HepG2 (cell line): ENCODE data around the gene ASAP2. TPM values are rescaled to one million over a fixed set of nuclear protein-coding genes. Genes with fewer than 3 reads are reported as not detected.

Source experiments
- ARID2 ChIP-seq: sonication (generic); formaldehyde crosslinking; IDR thresholded peaks from 2 replicates; pipeline ENCODE4 v1.8.1; 2022; ENCODE audit warnings: mild to moderate bottlenecking, missing genetic modification reagents, borderline replicate concordance
- ARID5B ChIP-seq: IDR thresholded peaks from 2 replicates; pipeline ENCODE4 v1.4.0; 2020; ENCODE audit warnings: mild to moderate bottlenecking, missing genetic modification reagents
- CHCHD3 ChIP-seq: sonication (generic); formaldehyde crosslinking; IDR thresholded peaks from 2 replicates; pipeline ENCODE4 v1.8.0; 2022; ENCODE audit warnings: mild to moderate bottlenecking, missing genetic modification reagents, moderate library complexity
- CREM ChIP-seq, 2 experiments: sonication (generic) in 1 of 2; formaldehyde crosslinking in 1 of 2; IDR thresholded peaks; 2 replicates each; pipeline versions ENCODE4 v1.4.0 to v1.6.1; 2016 to 2020; ENCODE audit warnings: antibody characterized with exemption in 1 of 2, mild to moderate bottlenecking in 1 of 2, missing genetic modification reagents in 1 of 2
- DMAP1 ChIP-seq: IDR thresholded peaks from 2 replicates; pipeline ENCODE4 v1.6.1; 2016
- FOXK1 ChIP-seq: sonication (generic); formaldehyde crosslinking; IDR thresholded peaks from 2 replicates; pipeline ENCODE4 v1.4.0; 2020; ENCODE audit warnings: low read depth, missing genetic modification reagents, borderline replicate concordance
- HMGA1 ChIP-seq: sonication (generic); formaldehyde crosslinking; conservative IDR thresholded peaks from 2 replicates; pipeline ENCODE4 v1.4.0; 2020; ENCODE audit warnings: missing genetic modification reagents
- ISX ChIP-seq: sonication (generic); formaldehyde crosslinking; conservative IDR thresholded peaks from 2 replicates; pipeline ENCODE4 v1.5.0; 2020; ENCODE audit warnings: missing genetic modification reagents
- MED1 ChIP-seq: sonication (generic); formaldehyde crosslinking; IDR thresholded peaks from 2 replicates; pipeline ENCODE4 v1.4.0; 2020; ENCODE audit warnings: missing genetic modification reagents
- MEIS1 ChIP-seq: sonication (generic); formaldehyde crosslinking; IDR thresholded peaks from 2 replicates; pipeline ENCODE4 v1.9.0; 2021; ENCODE audit warnings: mild to moderate bottlenecking, missing genetic modification reagents, moderate library complexity, borderline replicate concordance
- NONO ChIP-seq, 2 experiments: fragments of 450-650 bp in 1 of 2; sonication (generic) in 1 of 2; formaldehyde crosslinking in 1 of 2; IDR thresholded peaks in 1 of 2; conservative IDR thresholded peaks in 1 of 2; 2 replicates each; pipeline versions ENCODE4 v1.6.1 to v1.8.0; 2017 to 2022; ENCODE audit warnings: mild to moderate bottlenecking in 1 of 2, missing genetic modification reagents in 1 of 2, moderate library complexity in 1 of 2
- RXRB ChIP-seq: IDR thresholded peaks from 2 replicates; pipeline ENCODE4 v1.6.1; 2016; ENCODE audit warnings: borderline replicate concordance, missing genetic modification reagents, missing compliant biosample characterization
- SNRNP70 ChIP-seq: fragments of 200-400 bp; formaldehyde crosslinking; IDR thresholded peaks from 2 replicates; pipeline ENCODE4 v1.6.1; 2017; ENCODE audit warnings: mild to moderate bottlenecking, low read depth, low read length, moderate library complexity
- STAT6 ChIP-seq: sonication (generic); formaldehyde crosslinking; IDR thresholded peaks from 2 replicates; pipeline ENCODE4 v1.4.0; 2020; ENCODE audit warnings: missing genetic modification reagents, mild to moderate bottlenecking, borderline replicate concordance
- TEAD3 ChIP-seq: optimal IDR thresholded peaks from 2 replicates; pipeline ENCODE3; 2016; ENCODE audit warnings: borderline replicate concordance
- TFE3 ChIP-seq: IDR thresholded peaks from 2 replicates; pipeline ENCODE4 v1.6.1; 2016
- TOPORS ChIP-seq: sonication (generic); formaldehyde crosslinking; IDR thresholded peaks from 2 replicates; pipeline ENCODE4 v1.8.0; 2023; ENCODE audit warnings: mild to moderate bottlenecking, missing genetic modification reagents
- ZNF296 ChIP-seq: sonication (generic); formaldehyde crosslinking; conservative IDR thresholded peaks from 2 replicates; pipeline ENCODE4 v1.5.0; 2020; ENCODE audit warnings: mild to moderate bottlenecking, missing genetic modification reagents
- ZNF572 ChIP-seq: sonication (generic); formaldehyde crosslinking; IDR thresholded peaks from 2 replicates; pipeline ENCODE4 v1.5.1; 2020; ENCODE audit warnings: mild to moderate bottlenecking, missing genetic modification reagents
- ZNF615 ChIP-seq: sonication (generic); formaldehyde crosslinking; IDR thresholded peaks from 2 replicates; pipeline ENCODE4 v1.5.0; 2020; ENCODE audit warnings: mild to moderate bottlenecking, missing genetic modification reagents, borderline replicate concordance
- ZNF782 ChIP-seq: sonication (generic); formaldehyde crosslinking; IDR thresholded peaks from 2 replicates; pipeline ENCODE4 v1.4.0; 2020; ENCODE audit warnings: missing genetic modification reagents, mild to moderate bottlenecking, borderline replicate concordance
- ZNF816 ChIP-seq: sonication (generic); formaldehyde crosslinking; IDR thresholded peaks from 2 replicates; pipeline ENCODE4 v1.8.0; 2022; ENCODE audit warnings: missing genetic modification reagents, mild to moderate bottlenecking, borderline replicate concordance
- polyA plus RNA-seq, 8 experiments: library from polyadenylated mRNA; depleted of rRNA in 3 of 8; stranded (reverse) in 7 of 8; unstranded in 1 of 8; fragments of >200 nt; fragmentation: Illumina TruSeq in 4 of 8; extraction: Trizol in 4 of 8; gene quantifications; 2 replicates each; pipeline versions ENCODE4 v1.2.1 to v1.2.3, GENCODE V29; 2011 to 2016; ENCODE audit warnings: low read depth in 4 of 8, missing spikeins in 1 of 8, mixed read lengths in 1 of 8; ENCODE audit not compliant: insufficient read depth in 1 of 8
- total RNA-seq, 5 experiments: library from RNA; depleted of rRNA; stranded (reverse); fragments of >200 nt; fragmentation: Illumina TruSeq; extraction: Trizol; gene quantifications; 2 replicates each; pipeline ENCODE4 v1.2.3, GENCODE V29; 2016; ENCODE audit warnings: low read depth in 1 of 5

The ASAP2 gene
- total and polyA plus RNA-seq, 2 of the 13 experiments (the other 11 are each of a cell fraction or from before 2014, with no cell fraction given) = 7.3 to 22.3 TPM

GRCh38 chr2:9364791-9365497 lies 158.3 kb downstream of the ASAP2 start (continued):
- no peak for TF ChIP-seq CHCHD3 (CRISPR knock-in tag)
- TF ChIP-seq ZNF782 (CRISPR knock-in tag) = no peak
- TF ChIP-seq ZNF816 (CRISPR knock-in tag) = no peak
- no peak for TF ChIP-seq NONO (IDR thresholded peaks at IDR 0.05)
- TF ChIP-seq NONO (CRISPR knock-in tag; conservative IDR thresholded peaks at IDR 0.05) = no peak
- no peak for TF ChIP-seq HMGA1 (CRISPR knock-in tag)
- no peak for TF ChIP-seq TFE3 (CRISPR knock-in tag)
- TF ChIP-seq RXRB (CRISPR knock-in tag) = 0 out of 2 replicates have a peak, but pooled peaks have one; percentile 38
- no peak for TF ChIP-seq CREM (IDR thresholded peaks at IDR 0.05)
- TF ChIP-seq CREM (CRISPR knock-in tag; IDR thresholded peaks at IDR 0.05) = no peak
- no peak for TF ChIP-seq FOXK1 (CRISPR knock-in tag)
- no peak for TF ChIP-seq ISX
- no peak for TF ChIP-seq STAT6 (CRISPR knock-in tag)
- peak; percentile 50 for TF ChIP-seq TEAD3 (CRISPR knock-in tag)
- TF ChIP-seq ZNF615 = no peak
- no peak for TF ChIP-seq SNRNP70
- TF ChIP-seq MED1 (CRISPR knock-in tag) = 0 out of 2 replicates have a peak, but pooled peaks have one; percentile 21
- TF ChIP-seq ZNF572 (CRISPR knock-in tag) = no peak
- TF ChIP-seq ZNF296 (CRISPR knock-in tag) = no peak
- no peak for TF ChIP-seq MEIS1 (CRISPR knock-in tag)
- TF ChIP-seq DMAP1 (CRISPR knock-in tag) = no peak
- TF ChIP-seq ARID2 (CRISPR knock-in tag) = no peak
- peak; percentile 75 for TF ChIP-seq ARID5B (CRISPR knock-in tag)
- no peak for TF ChIP-seq TOPORS (CRISPR knock-in tag)
